ENCODE results near the gene PALM3.

DNA sequence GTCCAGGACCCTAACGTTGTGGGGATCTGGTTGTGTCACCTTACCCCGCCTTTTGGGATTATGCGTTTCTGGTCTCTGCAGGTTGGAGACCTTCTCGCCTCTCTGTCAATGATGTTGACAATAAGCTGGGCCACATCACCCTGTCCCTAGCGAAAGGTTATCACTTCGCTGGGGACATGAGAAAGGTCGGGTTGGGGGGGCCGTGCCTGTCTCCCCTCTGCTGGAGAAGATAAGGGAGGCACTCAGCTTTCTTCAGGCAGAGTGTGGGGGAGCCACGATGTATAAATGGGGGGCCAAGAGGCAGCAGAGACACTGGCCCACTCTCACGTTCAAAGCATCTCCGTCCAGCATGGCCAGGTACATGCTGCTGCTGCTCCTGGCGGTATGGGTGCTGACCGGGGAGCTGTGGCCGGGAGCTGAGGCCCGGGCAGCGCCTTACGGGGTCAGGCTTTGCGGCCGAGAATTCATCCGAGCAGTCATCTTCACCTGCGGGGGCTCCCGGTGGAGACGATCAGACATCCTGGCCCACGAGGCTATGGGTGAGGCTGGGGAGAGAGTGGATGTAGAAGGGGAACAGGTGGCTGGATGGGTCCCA, 33.9 kb downstream of the PALM3 start, which contains the start of gene RLN3:
- TF ChIP-seq JUNB (IDR thresholded peaks at IDR 0.05) (no peak), RELA (IDR thresholded peaks at IDR 0.05; ENCODE audit: borderline replicate concordance, partially characterized antibody) (no peak), JUND (IDR thresholded peaks at IDR 0.05; ENCODE audit: low read depth, low read length) (no peak), MYC (IDR thresholded peaks at IDR 0.05; ENCODE audit: insufficient read depth, insufficient read length, insufficient replicate concordance, low read length, severe bottlenecking) (no peak), SUZ12 (IDR thresholded peaks at IDR 0.05; ENCODE audit: unreplicated experiment) (no peak), CBFB (IDR thresholded peaks at IDR 0.05; ENCODE audit: low read depth) (no peak)
- TF ChIP-seq, protein P1, sequence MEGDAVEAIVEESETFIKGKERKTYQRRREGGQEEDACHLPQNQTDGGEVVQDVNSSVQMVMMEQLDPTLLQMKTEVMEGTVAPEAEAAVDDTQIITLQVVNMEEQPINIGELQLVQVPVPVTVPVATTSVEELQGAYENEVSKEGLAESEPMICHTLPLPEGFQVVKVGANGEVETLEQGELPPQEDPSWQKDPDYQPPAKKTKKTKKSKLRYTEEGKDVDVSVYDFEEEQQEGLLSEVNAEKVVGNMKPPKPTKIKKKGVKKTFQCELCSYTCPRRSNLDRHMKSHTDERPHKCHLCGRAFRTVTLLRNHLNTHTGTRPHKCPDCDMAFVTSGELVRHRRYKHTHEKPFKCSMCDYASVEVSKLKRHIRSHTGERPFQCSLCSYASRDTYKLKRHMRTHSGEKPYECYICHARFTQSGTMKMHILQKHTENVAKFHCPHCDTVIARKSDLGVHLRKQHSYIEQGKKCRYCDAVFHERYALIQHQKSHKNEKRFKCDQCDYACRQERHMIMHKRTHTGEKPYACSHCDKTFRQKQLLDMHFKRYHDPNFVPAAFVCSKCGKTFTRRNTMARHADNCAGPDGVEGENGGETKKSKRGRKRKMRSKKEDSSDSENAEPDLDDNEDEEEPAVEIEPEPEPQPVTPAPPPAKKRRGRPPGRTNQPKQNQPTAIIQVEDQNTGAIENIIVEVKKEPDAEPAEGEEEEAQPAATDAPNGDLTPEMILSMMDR (IDR thresholded peaks at IDR 0.05 in 2 of 3, conservative IDR thresholded peaks at IDR 0.05 in 1 of 3; ENCODE audit: control insufficient read depth in 2 of 3, extremely low read depth in 1 of 3, insufficient read depth in 1 of 3, low read depth in 3 of 3, low read length in 3 of 3), result no peak
- TF ChIP-seq, protein P2, sequence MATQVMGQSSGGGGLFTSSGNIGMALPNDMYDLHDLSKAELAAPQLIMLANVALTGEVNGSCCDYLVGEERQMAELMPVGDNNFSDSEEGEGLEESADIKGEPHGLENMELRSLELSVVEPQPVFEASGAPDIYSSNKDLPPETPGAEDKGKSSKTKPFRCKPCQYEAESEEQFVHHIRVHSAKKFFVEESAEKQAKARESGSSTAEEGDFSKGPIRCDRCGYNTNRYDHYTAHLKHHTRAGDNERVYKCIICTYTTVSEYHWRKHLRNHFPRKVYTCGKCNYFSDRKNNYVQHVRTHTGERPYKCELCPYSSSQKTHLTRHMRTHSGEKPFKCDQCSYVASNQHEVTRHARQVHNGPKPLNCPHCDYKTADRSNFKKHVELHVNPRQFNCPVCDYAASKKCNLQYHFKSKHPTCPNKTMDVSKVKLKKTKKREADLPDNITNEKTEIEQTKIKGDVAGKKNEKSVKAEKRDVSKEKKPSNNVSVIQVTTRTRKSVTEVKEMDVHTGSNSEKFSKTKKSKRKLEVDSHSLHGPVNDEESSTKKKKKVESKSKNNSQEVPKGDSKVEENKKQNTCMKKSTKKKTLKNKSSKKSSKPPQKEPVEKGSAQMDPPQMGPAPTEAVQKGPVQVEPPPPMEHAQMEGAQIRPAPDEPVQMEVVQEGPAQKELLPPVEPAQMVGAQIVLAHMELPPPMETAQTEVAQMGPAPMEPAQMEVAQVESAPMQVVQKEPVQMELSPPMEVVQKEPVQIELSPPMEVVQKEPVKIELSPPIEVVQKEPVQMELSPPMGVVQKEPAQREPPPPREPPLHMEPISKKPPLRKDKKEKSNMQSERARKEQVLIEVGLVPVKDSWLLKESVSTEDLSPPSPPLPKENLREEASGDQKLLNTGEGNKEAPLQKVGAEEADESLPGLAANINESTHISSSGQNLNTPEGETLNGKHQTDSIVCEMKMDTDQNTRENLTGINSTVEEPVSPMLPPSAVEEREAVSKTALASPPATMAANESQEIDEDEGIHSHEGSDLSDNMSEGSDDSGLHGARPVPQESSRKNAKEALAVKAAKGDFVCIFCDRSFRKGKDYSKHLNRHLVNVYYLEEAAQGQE (IDR thresholded peaks at IDR 0.05; ENCODE audit: low read depth, low read length), result no peak
- TF ChIP-seq, protein P3, sequence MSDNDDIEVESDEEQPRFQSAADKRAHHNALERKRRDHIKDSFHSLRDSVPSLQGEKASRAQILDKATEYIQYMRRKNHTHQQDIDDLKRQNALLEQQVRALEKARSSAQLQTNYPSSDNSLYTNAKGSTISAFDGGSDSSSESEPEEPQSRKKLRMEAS (IDR thresholded peaks at IDR 0.05; ENCODE audit: low read depth, low read length), result no peak

All from GM12878 (cell line).